ENCODE data around the gene MPZL2.

The MPZL2 gene

DNA sequence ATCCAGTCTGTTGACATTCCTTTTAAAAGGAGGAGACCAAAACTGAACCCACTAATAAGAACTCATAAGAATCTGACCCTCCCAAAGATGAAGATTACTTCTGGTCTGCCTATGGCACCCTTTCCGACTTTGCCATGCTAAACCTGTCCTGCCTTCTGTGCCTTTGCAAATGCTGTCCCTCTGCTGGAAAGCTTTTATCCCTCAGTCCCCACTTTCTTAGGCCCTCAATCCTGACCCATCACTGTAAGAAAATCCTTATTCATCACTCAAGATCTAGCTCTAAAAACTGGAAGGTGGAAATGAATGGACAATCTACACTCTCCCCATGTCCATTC lies 22.4 kb downstream of the MPZL2 start:
- no peak for DNase-seq

DNA sequence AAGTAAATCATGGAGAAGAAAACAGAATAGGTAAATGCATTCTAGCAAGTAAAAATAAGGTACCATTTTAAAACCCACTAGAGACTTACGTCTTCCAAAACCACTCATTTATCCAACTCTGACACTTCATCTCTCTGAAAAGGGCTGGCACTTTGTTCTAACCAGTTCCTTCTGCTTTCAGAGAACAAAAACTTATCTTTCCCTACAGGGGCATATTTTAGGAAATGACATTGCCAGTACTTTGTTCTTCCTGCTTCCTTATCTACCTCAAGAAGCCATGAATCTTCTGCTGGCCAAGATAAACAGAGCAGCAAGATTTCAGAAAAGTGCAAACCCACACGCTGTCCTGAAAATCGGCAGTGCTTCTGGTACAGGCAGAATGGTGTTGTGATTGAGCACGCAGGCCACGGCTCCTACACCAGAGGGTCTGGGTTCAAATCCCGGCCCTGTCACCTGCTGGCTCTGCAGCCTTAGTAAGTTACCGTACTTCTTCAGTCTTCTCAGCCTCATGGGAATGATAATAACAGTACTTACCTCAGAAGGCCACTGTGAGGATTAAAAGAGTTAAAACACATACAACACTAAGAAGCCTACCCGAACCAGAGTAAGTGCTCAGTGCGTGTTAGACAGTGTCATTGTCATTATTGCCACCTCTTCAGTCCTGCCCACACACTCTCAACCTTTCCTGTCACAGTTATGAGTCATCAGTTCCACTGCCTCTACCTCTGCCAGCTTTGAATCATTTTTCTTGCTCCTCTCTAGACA lies 22.9 kb downstream of the MPZL2 start:
- no peak for DNase-seq

DNA sequence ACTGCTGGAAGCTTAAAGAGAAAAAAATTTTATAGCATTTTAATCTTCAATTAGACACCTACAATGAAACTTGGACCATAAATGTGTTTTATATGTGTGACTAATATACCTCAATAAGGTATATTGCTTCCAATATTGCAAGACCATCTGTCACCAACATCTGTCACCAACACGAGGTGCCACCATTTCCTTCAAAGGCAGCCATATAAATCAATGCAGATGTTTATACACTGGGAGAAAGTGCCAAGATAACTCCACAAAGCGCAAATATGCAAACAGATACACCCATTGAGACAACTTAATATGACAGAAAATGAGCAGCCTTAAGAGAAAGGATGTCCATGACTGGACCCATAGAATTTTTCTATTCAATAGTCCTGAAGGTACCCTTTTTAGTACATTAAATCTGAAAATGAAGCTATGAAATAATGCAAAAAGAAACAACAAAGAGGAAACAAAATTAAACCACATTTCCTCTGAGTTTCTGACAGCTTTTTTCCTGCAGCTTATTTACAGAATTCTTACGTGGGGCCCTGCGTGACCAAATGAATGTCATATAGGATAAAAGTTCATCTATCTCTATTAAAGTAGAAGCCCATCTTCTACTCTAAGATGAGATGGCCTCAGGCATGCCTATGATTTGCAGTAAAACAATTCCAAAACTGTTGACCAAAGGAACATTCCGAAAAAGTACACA lies 24.4 kb downstream of the MPZL2 start:
- DNase-seq, result no peak

DNA sequence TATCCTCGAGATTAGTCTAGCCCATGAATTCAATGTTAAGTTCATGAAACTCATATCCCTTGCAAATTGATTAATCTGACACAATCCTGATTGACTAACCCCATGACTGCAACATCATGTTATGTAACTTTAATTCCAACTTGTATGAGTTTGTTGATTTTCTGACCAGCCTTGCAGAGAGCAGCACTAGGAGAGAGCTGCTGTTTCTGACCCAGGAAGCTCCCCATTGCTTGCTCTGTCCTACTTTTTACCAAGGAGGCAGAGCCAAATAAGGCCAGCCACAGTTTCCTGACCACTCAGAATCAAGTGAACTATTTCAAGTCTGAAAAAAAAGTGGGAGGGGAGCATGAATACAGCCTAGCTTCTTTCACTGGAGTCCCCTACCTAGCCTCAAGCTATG lies 25.2 kb downstream of the MPZL2 start:
- no peak for DNase-seq

DNA sequence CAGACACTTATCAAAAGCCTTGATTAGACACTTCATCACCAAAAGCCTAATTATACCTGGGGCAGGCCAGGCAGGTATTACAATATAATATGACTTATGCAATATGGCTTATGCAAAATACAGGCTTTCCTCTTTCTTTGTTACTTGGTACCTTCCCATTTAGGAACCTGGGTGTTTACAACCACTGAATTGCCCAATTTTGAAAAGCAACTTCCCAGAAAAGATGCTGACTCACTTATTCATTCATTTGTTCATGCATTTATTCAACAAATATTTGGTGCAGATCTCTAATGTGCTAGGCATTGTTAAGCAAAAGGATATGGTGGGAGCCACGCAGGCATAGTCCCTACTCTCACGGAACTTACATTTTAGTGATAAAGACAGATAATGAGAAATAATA lies 25.7 kb downstream of the MPZL2 start:
- no peak for DNase-seq

DNA sequence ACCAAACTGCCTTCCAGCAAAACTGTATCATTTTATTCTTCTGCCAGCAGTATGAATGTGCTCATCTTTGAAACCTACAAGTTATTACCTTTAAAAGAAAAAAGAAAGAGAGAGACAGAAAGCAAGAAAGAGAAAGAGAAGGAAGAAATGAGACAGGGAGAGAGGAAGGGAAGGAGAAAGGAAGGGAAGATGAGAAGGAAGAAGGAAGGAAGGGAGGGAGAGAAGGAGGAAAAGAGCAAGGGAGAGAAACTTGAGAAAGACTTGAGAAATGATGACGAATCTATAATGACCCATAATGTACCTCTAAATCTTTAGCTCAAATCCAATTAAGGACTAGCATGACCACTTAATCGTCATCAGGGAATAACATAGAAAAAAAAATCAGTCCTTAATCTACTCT lies 27.9 kb downstream of the MPZL2 start:
- DNase-seq, result no peak

DNA sequence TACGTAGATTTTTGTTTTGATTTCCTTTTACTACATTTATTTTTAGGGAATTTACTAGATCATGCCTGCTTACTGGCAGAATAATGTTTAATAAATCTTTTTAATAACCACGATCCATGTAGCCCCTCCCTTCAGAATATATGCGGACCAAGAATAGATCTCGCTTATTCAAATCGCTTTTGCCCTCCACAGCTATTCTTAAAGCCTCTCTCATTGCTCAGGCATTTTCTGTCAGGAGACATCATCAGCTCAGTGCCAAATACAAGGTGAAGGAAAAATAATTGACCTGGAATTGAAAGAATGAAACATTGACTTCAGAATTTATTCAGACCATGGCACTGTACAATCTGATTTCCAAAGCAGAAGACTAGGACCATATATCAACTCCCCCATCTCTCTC lies 29.3 kb downstream of the MPZL2 start:
- no peak for DNase-seq

DNA sequence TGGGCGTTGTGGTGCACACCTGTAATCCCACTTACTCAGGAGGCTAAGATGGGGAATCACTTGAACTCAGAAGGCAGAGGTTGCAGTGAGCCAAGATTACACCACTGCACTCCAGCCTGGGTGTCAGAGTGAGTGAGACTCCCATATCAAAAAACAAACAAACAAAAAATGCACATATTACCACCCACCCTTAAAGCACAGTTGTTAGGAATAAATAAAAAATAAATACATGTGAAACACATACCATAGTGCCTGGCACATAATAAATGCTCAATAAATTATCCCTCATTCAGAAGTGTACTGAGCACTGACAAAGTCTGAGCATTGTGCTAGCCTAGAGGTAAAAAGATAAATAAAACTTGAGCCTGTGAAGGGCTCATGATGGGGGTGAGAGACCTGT lies 30.2 kb downstream of the MPZL2 start:
- no peak for DNase-seq

DNA sequence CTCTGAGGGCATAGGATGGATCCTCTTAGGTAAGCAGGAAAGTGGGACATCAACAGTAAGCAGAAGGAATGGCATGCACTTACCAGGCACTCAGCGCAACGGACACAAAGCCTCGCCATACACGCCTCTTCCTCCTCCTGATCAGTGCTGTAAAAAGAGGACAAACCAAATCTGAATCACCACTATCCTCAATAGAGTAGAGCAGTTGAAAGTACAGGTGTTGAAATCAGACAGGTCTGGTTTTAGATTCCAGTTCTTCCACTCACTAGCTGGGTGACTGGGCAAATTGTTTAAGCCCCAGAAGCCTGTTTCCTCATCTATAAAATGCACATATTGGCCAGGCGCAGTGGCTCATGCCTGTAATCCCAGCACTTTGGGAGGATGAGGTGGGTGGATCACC lies 30.7 kb downstream of the MPZL2 start:
- no peak for DNase-seq

DNA sequence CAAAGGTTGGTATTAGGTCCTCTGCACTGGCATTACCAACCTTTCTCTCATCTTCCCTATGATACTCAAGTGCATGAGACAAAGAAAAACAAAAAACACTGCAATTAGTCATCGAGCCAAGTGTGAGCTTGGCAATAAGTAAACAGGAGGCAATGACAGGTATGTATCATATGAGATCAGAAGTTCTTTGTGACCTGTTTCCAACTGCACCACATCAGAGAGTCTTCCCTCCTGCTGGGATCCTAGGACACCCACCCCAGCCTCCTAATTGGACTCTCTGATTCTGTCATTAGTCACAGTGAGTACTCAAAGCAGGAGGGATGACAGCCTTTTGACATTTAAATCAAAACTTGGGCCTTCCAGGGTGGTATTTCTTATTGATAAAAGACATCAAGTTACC lies 31.4 kb downstream of the MPZL2 start:
- DNase-seq, result no peak

DNA sequence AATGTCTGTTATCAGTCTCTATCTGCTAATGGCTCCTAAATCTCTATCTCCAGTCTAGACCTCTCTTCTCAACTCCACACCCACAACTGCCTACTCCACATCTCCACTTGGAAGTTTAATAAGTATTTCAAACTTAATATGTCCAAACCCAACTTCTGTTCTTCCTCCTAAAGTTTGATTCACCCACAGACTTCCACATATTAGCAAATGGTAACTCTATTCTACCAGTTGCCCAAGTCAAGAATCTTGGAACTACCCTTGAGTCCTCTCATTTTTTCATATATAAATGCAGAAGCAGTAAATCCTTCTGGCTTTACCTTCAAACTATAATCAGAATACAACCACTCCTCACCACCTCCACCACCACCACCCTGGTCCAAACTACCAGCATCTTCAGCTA lies 32.6 kb downstream of the MPZL2 start:
- no peak for DNase-seq

DNA sequence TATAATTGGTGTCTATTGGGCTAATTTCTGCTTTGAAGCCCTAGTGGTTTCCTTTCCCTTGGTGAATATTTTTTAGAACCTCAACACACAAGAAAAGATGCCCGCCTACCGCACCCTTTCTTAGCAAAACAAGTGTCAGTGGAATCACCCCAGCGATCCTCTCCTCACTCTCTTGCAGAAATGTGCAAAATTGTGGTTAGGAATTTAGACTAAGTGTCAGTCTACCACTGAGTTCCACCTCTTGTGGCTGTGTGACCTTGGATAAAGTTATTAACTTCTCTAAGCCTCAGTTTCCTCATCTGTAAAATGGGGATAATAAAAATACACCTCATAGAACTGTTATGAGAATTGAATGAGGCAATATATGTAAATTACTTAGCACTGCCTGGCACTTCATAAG lies 34.0 kb downstream of the MPZL2 start:
- no peak for DNase-seq

DNA sequence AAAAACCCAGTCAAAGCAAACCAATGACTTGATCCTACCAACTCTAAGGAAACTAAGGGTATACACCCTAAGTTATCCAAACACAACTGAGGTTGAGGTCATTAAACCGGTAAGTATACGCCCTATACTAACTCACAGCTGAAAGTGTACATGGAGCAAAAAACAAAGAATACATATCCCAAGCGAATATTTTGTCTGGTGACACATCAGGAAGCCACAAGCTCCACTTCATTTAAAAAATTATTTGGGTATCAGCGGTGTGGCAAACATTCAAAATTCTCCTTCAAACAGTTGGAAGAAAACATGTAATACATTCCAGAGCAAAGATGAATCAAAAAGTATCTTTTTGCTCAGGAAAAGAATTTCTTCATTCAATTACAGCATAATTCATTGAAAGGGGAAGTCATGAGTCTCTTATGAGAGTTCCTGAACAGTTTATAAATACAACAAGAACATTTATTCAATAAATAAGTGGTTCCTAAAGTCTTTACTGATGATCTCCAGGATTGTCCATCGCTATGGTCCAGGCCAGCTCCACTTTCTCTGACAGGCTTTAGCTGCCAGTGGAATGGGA lies 34.7 kb downstream of the MPZL2 start:
- no peak for DNase-seq

DNA sequence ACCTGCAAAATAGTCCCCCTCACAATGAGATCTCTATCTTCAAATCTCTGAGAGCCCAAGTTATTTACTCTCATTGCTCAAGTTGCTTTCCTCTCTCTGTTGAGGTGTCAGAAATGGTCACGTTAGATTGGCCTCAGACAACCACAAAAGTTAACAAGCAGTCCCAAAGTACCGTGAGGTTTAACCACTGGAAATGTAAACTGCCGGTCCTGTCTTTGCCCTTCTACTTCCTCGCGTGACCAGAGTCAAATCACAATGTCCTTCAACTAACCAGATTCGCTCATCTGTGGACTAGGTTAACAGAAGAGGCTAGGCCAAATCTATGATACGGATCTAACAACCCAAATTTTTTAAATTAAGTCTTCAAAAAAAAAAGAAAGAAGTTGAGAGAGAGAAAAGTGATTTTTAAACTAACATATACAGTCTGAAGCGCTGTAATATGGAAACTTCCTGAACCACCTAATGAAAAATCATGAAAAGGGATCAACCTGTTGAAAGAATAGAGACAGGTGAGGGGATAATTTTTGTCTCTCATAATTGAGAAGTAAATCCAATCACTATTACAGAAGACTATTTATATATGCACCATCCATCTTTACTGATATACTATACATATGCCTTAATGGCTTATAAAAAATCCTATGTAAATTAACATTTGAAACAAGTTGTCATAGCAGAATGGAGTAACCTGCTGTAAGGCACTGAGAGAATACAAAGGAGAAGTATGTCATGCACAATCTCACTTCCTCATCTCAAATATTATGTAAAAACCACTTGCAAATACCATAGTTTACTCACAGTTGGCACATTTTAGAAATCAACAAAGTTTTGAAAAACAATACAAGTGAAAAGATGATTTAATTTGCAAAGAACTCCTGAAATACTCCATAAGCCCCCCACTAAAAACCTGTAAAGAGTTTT lies 36.0 kb downstream of the MPZL2 start:
- no peak for DNase-seq

DNA sequence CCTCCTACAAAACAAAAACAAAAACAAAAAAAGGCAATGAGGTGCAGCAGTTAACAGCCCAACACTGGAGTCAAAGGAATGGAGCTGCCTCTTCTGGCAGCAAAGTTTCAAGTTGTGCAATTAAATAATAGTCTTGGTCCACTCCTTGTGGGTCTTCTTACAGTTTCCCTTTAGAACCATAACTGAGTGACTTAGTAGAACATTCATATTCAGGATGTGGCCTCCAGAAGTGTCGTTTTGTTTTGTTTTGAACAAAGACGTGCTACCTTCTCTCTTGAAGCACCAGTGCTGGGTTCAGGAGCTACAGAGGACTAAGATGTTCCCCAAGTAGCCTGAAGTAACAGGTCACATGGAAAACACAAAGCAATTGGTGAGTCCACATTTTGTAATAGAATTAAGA lies 37.3 kb downstream of the MPZL2 start:
- DNase-seq, result no peak

DNA sequence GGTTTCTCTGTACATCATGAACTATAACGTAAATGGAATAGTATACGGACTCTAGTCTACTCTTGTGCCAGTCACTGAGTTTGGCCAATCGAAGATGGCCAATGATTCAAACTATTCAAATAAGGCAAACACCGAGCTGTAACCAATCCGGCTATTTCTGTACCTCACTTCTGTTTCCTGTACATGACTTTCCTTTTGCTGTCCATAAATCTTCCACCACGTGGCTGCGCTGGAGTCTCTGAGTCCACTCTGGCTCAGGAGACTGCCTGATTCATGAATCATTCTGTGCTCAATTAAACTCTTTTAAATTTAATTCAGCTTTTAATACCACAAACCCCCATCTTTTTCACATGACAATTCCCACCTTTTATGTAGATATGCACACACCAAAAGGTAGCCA lies 37.8 kb downstream of the MPZL2 start:
- DNase-seq, result no peak

DNA sequence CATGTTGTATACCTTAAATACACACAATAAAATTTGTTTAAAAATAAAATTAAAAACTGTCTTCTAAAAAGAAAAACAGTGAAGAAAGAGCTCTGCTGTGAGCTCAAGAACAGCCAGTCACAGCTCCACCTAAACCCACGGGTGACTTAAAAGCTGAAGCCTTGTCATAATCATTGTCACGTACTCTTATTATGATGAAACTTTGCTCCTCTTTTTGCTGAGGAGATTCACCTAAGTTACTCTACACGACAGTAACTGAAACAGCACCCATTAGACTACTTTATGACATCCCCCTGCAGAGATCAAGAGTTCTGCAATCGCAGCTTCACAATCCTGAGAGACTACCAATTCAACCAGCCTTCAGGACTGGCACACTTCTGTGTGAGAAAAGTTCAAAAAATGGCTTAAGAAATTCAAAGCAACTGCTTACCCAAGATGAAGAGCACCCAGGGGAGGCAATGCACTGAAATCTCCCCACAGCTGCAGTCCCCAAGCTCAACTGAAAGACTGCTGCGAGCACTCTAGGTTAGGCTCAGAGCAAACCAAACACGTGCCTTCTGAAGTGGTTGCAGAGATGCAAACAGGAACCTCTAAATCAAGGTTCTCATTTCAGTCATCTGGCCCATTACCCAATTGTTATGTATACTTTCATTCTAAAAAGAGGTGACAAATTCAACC lies 39.4 kb downstream of the MPZL2 start, which contains the start of gene JAML:
Gene JAML, minus strand, starts transcription at position 501 of the 678 bp plus-strand sequence. CDS start 10,145 bp downstream, outside the sequence.
- DNase-seq, result no peak

DNA sequence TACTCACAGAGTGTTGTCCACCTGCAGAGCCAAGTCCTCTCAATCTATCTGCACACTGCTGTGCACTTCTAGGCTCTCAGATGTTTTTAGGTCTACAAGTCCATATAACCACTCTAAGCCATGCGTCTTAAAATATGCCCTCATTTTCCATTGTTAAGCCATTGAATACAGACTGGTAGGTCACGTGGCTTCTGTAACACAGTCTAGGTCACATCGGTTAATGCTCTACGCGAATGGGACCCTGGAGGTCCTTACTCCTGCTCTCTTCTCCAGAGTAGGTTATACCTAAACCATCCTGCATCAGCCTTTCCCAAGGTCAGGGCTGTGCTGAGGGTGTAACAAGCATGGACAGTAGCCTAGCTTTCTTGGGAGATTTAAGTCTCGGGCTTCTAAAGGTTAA lies 40.1 kb downstream of the MPZL2 start:
- no peak for DNase-seq

DNA sequence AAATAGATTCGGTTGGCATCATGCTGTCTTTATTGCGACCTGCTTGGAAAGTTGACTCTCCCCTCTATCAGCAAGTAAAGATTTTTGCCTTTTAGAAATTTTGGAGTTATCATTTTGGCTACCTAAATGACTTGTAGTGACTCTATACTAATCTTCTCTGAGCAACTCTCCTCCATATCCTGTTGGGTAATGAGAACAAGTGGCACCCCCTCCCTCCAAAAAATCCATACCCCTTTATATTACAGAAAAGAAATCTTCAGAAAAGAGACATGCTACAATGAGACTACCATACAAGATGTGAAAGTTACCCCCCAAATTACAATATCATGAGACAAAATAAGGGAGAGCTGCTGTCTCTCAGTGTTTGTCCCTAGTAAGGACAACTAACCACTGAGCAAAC lies 40.5 kb downstream of the MPZL2 start:
- DNase-seq, result no peak

DNA sequence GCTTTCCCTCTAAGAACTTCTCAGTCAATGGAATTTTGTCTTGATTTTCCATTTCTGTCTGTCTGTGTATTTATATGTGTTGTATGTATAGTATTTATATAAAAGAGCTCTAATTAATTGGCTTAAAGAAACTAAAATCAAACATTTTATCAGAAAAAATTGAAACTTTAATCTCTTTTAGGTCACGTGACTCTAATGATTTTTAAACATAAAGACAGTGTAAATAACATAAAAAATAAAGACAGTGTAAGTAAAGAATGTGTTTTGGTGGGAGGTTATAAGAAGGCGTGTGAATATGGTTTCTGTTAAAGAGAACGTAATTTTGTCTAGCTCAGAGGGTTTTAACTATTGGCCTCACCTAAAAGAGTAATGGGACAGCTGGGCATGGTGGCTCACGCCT lies 41.7 kb downstream of the MPZL2 start:
- DNase-seq, result no peak

DNA sequence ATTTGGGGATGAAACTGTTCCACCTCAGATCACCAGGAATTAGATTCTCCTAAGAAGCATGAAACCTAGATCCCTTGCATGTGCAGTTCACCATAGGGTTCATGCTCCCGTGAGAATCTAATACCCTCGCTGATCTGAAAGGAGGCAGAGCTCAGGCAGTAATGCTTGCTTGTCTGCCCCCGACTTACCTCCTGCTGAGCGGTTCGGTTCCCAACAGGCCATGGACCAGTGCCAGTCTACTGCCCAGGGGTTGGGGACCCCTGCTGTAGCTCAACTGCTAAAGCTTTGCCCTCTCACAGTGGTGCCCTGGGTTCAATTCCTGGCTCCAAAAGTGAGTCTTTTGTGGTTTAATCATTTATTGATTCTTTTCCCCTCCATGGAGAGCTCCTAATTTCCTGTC lies 42.7 kb downstream of the MPZL2 start:
- no peak for DNase-seq

DNA sequence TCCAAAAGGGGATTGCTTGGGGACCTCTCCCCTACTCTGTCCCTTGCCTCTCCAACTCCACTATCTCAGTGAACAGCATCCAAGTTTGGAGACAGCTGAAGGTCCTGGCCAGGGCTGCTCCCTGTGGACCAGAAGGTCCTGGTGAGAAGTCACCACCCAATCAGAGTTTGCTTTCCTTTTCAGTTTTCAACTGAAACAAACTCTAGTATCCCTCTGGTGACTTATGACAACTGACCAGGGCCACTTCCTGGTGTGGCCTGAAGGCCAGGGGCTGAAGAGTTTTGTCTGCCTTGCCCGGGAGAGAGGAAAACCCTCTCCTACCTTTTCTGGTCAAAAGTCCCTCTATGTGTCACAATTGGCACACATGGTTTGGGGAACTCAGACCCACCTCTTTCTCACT lies 44.4 kb downstream of the MPZL2 start:
- DNase-seq, result no peak

All from right kidney (tissue), 1 donor.